Activated CD4-positive, CD25-positive, alpha-beta regulatory T cell treated with anti-CD3 and anti-CD28 coated beads, Interleukin-2, amount 50 U/mL, for 16 hours (primary cell): ENCODE measurements around the gene CDCA8.

Source experiments
- DNase-seq: peaks from one replicate; pipeline ENCODE4 v3.0.0-alpha.2; 2020; ENCODE audit warnings: low read depth, low spot score

The CDCA8 gene

GRCh38 chr1:37692078-37692833 is at the start of gene CDCA8:
TSS of gene CDCA8 (plus strand) at chr1:37692516. CDS start at chr1:37692691, 175 bp downstream.
- DNase-seq: peak; percentile 98

DNA sequence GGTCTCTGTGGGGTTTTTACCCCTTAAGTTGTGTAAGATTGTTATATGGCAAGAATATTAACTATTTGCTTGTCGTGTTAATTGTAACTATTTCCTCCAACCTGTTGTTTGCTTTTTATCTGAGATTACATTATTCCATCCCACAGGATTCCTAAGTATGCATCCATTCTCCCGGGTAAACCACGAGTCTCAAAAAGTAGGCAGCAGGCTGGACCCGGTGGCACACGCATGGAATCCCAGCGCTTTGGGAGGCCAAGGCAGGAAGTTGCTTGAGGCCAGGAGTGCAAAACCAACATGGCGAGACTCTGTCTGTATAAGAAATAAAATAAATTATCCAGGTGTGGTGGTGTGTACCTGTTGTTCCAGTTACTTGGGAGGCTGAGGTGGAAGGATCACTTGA is 45.0 kb upstream of the CDCA8 start:
- no peak for DNase-seq

DNA sequence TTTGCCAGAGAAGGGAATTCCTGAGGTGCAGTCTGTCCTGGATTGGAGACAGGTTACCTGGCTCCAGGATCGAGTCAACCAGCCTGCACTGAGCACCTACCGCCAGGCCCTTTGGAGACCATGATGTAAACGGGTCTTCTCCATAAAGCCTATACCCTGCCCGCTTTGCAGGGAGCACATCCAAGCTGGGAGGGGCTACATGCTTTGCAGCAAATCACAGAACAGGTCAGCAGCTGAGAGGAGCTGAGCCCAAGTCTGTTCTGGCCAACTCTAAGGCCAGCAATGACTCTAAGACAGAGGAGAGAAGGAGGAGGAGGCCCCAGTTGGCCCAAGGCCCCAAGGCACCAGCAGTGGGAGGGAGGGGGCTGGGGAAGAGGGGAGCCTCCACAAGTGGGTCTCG is 42.1 kb upstream of the CDCA8 start:
- no peak for DNase-seq

- DNase-seq: no peak
These were observed 41.6 kb upstream of the CDCA8 start for GRCh38 chr1:37650721-37651120.

DNA sequence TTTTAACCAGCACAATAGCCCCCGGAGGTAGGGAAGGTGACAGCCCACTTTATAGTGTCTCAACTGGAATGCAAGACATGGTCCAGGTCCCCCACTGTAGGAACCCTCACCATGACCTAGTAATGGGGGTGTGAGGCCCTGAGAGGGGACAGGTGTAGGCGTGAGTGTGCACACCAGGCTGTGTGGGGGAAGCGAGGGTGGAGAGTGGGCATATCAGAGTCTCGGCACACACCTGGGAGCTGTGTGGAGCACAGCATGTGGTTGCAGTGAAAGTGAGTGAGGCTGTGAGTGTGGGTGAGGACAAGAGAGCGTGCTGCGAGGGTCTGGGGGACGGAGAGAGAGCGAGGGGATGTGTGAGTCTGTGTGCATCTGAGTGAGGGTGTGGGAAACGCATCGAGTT is 40.5 kb upstream of the CDCA8 start:
- no peak for DNase-seq

- DNase-seq: no peak
These were observed 39.3 kb upstream of the CDCA8 start for GRCh38 chr1:37652976-37653375.

- DNase-seq: no peak
These were observed 38.4 kb upstream of the CDCA8 start for GRCh38 chr1:37653906-37654305.

- no peak for DNase-seq
These were observed 37.0 kb upstream of the CDCA8 start for GRCh38 chr1:37655274-37655673.

GRCh38 chr1:37656026-37656425 is 36.3 kb upstream of the CDCA8 start:
- no peak for DNase-seq

DNA sequence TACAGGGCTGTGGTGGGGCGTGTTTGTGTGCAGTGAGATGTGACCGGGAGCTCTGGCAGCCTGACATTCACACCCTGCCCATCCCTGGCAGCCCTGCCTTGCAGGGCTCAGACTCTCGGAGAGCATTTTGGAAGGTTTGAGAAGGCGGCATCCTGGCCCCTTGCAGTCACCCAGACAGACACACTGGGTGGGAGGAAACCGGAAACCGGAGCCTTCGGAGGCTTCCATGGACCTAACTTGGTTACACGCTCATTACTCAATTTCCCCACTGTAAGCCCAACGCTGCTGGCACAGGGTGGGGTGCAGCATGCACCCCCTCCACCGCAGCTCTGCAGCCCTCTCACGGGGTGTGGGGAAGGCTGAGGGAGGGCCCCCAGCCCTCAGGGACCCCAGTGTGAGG is 35.4 kb upstream of the CDCA8 start:
- no peak for DNase-seq

DNA sequence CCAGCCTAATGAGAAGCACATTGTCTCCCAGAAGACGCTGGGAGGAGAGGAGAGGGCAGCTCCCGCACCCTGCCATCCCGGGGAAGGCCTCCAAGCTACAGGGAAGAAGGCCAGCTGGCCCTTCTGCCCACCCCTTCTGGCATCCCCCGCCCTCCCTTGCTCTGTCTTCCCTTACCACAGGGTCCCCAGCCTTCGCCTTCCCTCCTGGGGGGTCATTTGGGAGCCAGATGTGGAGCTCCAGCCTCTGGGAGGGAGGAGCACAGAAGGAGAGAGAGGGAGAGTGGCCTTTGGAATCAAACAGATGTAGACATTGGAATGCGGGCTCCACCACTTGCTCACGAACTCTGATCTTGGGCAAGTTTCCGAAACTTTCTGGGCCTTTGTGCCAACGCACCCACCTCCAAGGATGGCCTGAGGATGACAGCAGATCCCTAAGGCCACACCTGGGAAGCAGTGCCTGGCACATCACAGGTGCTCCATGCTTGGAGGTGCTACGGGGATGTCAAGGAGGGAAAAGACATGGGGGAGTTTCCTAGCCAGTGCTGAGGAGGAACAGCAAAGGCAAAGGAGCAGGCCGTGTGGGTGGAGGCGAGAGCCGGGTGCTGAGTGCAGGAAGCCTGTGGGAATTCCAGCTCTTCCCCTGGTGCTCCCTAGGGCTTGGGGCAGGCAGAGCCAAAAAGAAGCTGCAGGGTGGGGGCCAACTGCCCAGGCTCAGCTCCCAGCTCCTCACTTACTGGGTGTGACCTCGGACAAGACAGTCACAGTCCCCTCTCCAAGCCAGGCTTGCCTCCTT is 34.5 kb upstream of the CDCA8 start:
- no peak for DNase-seq

DNA sequence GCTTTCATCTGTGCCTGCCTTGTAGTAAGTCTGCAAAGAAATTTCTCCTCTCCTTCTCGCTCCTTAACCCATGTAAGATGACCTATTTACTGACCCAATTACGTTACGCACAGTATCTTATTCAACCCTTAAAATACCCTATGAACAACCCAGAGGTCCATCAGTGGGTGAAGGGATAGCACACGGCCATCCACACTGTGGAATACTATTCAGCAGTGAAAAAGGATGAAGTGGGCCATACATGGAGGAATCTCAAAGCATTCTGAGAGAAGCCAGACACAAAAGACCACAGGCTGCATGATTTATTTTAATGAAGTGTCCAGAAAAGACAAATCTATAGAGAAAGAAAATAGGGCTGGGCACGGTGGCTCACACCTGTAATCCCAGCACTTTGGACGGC is 33.8 kb upstream of the CDCA8 start:
- DNase-seq: no peak

GRCh38 chr1:37660664-37661063 is 31.7 kb upstream of the CDCA8 start:
- DNase-seq: no peak

- no peak for DNase-seq
These were observed 30.9 kb upstream of the CDCA8 start for GRCh38 chr1:37661401-37661800.

DNA sequence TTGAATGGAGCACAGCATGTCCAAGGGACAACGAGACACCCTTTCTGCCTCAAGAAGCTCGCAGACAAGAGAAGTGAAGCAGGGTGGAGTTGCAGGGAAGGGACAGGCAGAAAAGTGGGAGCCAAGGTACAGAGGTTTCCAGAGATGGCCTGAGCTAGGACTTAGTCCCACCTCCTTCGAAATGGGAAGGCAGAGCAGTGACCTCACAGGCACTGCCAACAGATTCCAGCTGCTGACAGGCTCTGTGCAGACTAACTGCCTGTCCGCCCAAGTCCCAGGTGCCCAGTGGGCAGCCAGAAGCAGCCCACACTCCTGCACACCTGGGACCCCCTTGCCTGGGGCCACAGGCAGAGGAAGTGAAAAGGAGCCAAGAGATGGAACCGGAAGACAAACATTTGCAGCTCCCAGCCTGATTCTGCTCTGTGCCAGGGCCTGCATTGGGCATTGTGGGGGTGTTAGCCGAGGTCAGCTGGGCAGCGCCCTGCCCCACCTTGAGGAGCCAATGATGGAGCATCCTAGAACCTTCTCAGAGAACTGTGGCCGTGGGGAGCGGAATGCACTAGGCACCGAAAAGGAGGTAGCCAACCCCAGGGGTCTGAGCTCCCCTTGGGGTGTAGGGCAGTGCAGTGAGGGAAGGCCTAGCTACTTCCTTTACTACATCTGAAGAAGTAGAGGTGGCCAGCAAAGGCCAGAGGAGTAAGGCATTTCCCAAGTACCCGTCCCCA is 30.1 kb upstream of the CDCA8 start:
- DNase-seq: no peak

GRCh38 chr1:37663426-37664000 is 28.8 kb upstream of the CDCA8 start:
- no peak for DNase-seq

DNA sequence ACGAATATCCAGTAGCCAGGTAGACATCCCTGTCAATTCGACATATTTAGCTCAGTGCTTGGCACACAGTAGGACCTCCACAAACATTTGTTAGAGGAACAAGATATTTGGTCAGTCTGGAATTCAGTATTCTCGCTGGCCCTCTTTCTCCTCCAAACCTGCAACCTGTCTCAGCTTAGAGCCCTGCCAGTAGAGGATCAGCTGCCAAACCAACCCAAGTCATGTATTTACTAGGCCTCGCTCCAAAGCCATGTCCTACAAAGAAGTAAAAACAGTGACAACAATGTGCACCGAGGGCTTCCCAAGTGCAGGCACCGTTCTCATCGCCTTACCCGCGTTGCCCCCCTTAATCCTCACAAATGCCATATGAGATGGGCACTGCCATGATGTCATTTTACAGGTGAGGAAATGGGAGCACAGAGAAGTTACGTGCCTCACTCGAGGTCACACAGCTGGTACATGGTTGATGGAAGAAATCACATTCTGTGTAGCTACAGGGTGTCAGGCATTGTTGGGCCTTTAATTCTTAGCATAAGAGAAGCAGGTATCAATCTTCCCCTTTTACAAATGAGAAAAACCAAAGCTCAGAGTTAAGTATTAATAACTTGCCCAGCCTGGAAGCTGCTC is 26.0 kb upstream of the CDCA8 start:
- DNase-seq: no peak

DNA sequence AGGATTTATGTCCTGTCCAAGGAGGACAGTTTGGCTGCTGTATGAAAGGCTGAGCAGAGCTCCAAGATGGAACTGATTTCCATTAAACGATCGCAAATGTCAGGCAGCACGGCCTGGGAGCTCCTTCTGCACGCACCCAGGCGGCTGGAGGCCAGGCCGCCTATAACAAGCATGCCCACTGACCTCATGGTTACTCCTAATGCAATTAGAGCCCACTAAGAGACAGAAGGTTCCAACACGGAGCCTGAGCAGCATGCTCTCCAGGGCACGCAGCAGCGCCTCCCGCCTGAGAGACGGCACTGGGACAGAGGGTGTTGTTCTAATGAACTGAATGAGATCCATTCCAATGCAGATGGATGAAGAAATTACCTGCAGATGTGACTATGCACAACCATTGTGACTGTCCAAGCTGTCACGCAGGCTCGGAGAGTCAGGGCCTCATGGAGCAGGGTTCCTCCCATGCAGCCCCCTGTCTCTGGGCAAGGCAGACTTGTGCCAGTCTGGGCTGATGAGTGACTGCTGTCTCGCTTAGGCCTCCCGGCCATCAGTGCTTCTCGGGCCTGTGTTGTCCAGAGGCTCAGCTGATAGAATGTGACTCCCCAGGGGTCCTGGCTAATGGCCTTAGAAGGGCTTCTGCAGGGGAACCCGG is 25.2 kb upstream of the CDCA8 start:
- no peak for DNase-seq

- DNase-seq: no peak
These were observed 22.2 kb upstream of the CDCA8 start for GRCh38 chr1:37670133-37670532.

DNA sequence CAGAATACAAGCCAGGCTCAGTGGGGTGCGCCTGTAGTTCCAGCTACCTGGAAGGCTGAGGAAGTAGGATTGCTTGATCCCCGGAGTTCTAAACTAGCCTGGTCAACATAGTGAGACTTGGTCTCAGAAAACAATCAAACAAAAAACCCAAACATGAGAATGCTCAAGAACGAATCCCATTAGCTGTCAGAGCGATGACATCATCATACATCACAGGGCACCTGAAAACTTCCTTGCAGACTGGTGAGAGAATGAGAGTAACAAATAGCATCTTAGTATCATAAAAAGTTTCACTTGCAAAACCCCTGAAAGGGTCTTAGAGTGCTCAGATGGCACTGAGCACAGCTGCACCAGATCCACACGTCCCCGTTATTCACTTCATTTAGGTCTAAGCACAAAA is 21.1 kb upstream of the CDCA8 start:
- no peak for DNase-seq
